WI38 (cell line): ENCODE results near the gene CABP5.

Experiments
- H3K4me3 ChIP-seq: 2 replicates; pipeline ENCODE4 v1.5.1; 2011; ENCODE audit warnings: low read depth, mild to moderate bottlenecking, control low read depth, low read length
- CTCF ChIP-seq: IDR thresholded peaks from 2 replicates; pipeline ENCODE4 v1.5.1; 2012; ENCODE audit warnings: low read depth, mild to moderate bottlenecking, control low read depth, low read length

CABP5 gene

DNA sequence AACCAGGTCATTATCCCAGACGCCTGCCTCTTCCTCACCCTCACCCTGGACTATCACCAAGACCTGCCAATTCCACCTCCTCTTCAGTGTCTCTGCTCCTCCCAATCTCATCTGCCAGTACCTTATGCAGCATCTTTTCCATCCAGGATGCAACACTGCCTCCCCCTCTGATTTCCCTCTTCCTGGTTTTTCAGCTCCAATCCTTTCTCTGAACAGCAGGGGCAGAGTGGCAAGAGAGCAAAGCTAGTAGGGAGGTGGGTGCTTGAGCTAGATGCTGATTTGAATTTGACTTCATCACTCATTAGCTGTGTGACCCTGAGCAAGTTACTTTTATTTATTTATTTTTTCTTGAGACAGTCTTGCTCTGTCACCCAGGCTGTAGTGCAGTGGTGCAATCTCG lies 25.6 kb upstream of the CABP5 start:
- H3K4me3 ChIP-seq, result no peak overlapping the region
- no peak for TF ChIP-seq CTCF

GRCh38 chr19:48064509-48064908 lies 20.6 kb upstream of the CABP5 start:
- no peak for TF ChIP-seq CTCF
- no peak overlapping the region for H3K4me3 ChIP-seq

- TF ChIP-seq CTCF, result no peak
- no peak overlapping the region for H3K4me3 ChIP-seq
Measured at GRCh38 chr19:48061401-48062344, 17.8 kb upstream of the CABP5 start.

DNA sequence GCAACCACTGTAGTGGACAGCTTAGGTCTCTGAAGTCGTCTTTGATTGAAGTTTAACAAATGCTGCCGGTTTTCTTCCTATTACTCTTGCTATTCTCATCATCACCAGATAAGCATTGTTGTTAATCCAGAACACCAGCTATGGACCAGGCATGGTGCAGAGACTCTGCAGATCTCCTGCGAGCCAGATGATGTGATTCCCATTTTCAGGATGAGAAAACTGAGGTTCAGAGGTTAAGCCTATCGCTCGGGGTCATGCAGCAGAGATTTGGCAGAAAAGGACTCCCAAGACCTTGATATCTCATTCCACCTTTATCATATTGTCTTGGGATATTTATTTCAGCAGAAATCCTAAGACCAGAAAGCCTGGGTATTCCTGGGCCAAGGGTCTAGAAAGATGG lies 16.5 kb upstream of the CABP5 start:
- no peak for TF ChIP-seq CTCF
- H3K4me3 ChIP-seq, result no peak overlapping the region

GRCh38 chr19:48059331-48059730 lies 15.5 kb upstream of the CABP5 start:
- H3K4me3 ChIP-seq, result no peak overlapping the region
- no peak for TF ChIP-seq CTCF

- no peak for TF ChIP-seq CTCF
- no peak overlapping the region for H3K4me3 ChIP-seq
Measured at GRCh38 chr19:48053856-48054255, 10.0 kb upstream of the CABP5 start.

DNA sequence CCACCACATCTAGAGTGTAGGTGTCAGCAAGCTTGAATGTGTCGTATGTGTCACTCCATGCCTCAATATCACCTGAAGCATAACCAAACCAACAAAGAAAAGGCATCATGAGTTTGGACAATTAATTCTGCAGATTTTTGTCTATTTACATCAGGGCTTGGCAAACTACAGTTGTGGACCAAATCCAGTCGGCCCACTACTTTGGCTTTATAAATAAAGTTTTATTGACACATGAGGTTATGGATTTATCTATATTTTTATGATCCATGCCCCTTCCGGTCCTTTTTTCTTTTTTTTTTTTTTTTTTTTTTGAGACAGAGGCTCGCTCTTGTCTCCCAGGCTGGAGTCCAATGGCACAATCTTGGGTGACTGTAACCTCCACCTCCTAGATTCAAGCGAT lies 9.2 kb upstream of the CABP5 start:
- no peak for TF ChIP-seq CTCF
- no peak overlapping the region for H3K4me3 ChIP-seq
